HG03280 (cell line): ENCODE data around the gene TSPAN31.
"Not testable (repeated sequence)": the region's sequence is repeated elsewhere in the genome, so short reads cannot be mapped to it uniquely, and the experiment has no call there.

ENCODE experiments used
- ATAC-seq: cut with Tn5 transposase; IDR thresholded peaks from one replicate; pipeline ENCODE4 v1.9.1; 2021; ENCODE audit warnings: mild to moderate bottlenecking, moderate library complexity; ENCODE audit not compliant: unreplicated experiment

Gene TSPAN31, protein sequence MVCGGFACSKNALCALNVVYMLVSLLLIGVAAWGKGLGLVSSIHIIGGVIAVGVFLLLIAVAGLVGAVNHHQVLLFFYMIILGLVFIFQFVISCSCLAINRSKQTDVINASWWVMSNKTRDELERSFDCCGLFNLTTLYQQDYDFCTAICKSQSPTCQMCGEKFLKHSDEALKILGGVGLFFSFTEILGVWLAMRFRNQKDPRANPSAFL

GRCh38 chr12:57744777-57745484 lies at the start of gene TSPAN31:
Gene TSPAN31, plus strand, starts transcription at chr12:57745039. Its CDS starts 116 bp downstream, at chr12:57745155.
- peak; percentile 90 for ATAC-seq

GRCh38 chr12:57695770-57696432 lies 48.9 kb upstream of the TSPAN31 start:
- no peak for ATAC-seq

DNA sequence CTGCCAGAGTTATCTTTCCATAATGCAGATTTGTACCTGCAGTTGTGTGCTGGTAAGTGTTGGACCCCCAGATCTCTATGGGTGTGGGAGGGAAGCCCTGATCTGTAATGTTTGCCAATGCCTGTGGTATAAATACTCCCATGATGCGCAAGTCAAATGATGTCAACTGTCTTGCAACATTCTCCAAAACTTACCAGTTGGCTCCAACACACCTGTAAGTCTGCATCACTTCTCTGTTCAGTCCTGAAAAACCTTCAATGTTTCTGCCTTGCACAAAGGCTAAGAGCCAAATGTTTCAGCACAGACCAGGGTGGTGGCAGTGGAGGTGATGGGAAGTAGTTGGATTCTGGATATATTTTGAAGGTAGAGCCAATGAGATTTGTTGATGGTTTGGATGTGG lies 47.8 kb upstream of the TSPAN31 start:
- no peak for ATAC-seq

DNA sequence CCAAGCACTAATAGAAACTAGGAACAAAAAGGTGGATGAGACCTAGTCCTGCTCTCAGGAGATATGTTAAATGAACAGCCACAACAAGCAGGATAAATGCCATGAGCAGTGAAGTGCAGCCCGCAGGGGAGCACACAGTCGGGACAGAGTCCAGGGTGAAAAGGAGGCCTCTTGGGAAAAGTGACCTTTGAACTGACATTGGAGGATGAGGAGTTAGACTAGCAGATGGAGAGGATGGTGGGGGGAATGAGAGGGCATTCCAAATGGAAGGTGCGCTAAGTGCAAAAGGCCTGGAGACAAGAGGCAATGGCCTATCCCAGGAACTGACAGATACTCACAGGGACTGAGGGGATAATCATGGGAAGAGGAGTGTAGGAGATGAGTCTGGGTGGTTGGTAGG lies 46.4 kb upstream of the TSPAN31 start:
- ATAC-seq, result no peak

DNA sequence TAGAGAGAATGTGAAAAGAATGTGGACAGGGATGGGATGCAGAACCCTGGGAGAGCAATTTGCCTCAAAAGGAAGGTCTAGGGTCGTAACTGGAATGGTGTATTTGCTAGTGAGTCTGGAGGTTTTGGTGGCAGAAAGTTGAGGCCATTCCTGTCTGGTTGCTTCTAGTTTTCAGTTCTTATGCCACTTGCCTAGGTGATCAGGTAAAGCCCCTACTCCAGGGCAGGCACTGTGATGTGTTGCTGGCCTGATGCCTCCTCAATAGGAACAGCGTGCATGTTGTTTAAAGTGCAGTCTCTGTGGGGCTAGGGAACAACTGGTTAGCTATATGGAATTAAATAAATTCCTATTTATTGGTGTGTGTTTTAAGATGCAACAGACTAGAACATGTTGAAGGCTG lies 44.5 kb upstream of the TSPAN31 start:
- no peak for ATAC-seq

DNA sequence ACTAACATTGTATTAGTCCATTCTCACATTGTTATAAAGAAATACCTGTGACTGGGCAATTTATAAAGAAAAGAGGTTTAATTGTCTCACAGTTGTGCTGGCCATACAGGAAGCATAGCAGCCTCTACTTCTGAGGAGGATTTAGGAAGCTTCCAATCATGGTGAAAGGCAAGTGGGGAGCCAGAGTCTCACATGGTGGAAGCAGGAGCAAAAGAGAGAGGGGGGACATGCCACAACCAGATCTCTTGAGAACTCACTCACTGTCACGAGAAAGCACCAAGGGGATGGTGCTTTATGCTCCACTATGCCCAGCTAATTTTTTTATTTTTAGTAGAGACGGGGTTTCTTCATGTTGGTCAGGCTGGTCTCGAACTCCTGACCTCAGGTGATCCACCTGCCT lies 37.6 kb upstream of the TSPAN31 start:
- ATAC-seq, result no peak

DNA sequence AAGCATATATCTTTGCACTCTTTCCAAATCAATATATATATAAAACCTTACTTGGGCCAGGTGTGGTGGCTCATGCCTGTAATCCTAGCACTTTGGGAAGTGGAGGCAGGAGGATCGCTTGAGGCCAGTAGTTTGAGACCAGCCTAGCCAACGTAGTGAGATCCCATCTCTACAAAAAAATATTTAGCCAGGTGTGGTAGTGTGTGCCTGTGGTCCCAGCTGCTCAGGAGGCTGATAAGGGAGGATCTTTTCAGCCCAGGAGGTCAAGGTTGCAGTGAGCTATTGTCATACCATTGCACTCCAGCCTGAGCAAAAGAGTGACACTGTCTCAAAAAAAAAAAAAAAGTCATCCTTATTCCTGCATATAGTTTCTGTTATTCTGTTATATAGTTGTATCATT lies 36.5 kb upstream of the TSPAN31 start:
- no peak for ATAC-seq

- no peak for ATAC-seq
These were observed 32.1 kb upstream of the TSPAN31 start for GRCh38 chr12:57712701-57713100.

DNA sequence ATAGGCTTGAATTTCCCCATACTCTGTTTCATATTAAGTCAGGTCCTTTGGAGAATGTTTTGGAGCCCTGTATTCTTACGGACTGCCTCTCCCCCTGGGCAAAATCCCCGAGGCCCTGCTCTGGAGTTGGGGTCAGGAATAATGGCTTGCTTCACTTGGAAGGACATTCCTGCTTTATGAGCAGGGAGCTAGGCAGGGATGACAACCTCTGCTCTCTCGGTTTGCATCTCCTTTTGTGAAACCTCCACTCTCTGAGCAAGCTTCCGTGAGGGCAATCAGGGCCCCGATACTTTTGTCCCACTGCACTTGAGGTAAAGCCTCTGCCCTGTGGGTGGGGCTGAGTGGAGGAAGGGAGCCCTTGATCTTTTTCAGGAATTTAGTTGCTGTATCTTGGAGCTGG lies 31.6 kb upstream of the TSPAN31 start:
- no peak for ATAC-seq

- not testable (repeated sequence) for ATAC-seq
These were observed 29.6 kb upstream of the TSPAN31 start for GRCh38 chr12:57715036-57715748.

GRCh38 chr12:57715786-57716185 lies 29.1 kb upstream of the TSPAN31 start:
- no peak for ATAC-seq

DNA sequence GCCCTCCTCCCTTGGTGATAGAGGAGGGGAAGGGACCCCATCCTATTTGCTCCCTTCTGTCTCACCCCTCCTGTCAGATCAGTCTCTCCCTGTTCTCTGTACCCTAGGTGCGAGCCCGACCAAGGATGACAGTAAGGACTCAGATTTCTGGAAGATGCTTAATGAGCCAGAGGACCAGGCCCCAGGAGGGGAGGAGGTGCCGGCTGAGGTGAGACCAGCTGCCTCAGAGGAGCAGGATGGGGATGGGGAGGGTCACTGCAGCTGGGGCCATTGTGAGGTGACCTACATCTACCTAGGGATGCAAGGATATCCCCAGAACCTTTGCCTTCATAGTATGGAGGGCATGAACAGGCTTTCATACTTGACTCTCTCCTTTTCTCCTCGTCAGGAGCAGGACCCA lies 28.5 kb upstream of the TSPAN31 start:
- no peak for ATAC-seq

GRCh38 chr12:57717131-57717530 lies 27.7 kb upstream of the TSPAN31 start:
- no peak for ATAC-seq

GRCh38 chr12:57717846-57718640 lies 26.8 kb upstream of the TSPAN31 start:
- ATAC-seq, result no peak

DNA sequence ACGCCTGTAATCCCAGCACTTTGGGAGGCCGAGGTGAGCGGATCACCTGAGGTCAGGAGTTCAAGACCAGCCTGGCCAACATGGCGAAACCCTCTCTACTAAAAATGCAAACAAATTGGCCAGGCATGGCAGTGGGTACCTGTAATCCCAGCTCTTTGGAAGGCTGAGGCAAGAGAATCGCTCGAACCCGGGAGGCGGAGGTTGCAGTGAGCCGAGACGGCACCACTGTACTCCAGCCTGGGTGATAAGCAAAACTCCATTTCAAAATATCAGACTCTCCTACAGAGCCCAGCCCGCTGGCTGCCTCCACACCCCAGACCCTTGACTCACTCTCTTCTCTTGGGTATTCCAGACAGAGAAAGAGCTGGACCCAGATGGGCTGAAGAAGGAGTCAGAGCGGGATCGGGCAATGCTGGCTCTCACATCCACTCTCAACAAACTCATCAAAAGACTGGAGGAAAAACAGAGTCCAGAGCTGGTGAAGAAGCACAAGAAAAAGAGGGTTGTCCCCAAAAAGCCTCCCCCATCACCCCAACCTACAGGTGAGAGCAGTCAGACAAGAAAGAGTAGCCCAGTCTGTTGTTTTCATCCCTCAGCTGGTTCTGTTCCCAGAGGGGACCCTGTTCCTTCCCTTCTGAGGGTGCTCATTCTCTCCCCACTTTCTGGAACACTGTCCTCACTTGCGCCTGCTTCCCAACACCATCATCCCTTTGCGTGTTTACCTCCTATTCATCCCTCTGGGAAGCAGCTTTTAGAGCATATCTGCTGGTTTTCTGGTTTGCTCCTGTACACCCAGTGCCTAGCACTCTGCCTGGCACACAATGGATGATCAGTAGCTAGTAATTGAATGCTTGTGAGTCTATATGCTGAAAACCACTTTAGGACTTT lies 26.0 kb upstream of the TSPAN31 start:
- ATAC-seq, result no peak

GRCh38 chr12:57719777-57720605 lies 24.8 kb upstream of the TSPAN31 start:
- ATAC-seq, result no peak

- no peak for ATAC-seq
These were observed 23.9 kb upstream of the TSPAN31 start for GRCh38 chr12:57720606-57721595.
